Omental fat pad (tissue), 4 donors: Measurements from ENCODE around the gene GCNA. TPM values are rescaled to one million over a fixed set of nuclear protein-coding genes. Genes with fewer than 3 reads are reported as not detected.

Source experiments
- ATAC-seq: fragments of 150-250 bp; one replicate; pipeline ENCODE4 v1.9.1; 2016; ENCODE audit warnings: mild to moderate bottlenecking, moderate library complexity; ENCODE audit not compliant: low FRiP score
- DNase-seq: peaks from one replicate; pipeline ENCODE4 v3.0.0-alpha.2; 2019; ENCODE audit warnings: low spot score
- total RNA-seq, 4 donors: library from RNA; depleted of rRNA; stranded (reverse); fragments of >200 nt; gene quantifications; one replicate each; pipeline ENCODE4 v1.1.0, GENCODE V29; 2016
- TF ChIP-seq, protein P1 (sequence below), 3 donors: fragments of 450-650 bp; IDR thresholded peaks; one replicate each; pipeline ENCODE4 v1.5.1; 2016 to 2017; ENCODE audit warnings: antibody characterized with exemption in 3 of 3, mild to moderate bottlenecking in 3 of 3, moderate library complexity in 2 of 3

Gene GCNA
- total RNA-seq, 4 donors from 2014 or later: 2.8 to 6.3 (median 4.2) TPM

DNA sequence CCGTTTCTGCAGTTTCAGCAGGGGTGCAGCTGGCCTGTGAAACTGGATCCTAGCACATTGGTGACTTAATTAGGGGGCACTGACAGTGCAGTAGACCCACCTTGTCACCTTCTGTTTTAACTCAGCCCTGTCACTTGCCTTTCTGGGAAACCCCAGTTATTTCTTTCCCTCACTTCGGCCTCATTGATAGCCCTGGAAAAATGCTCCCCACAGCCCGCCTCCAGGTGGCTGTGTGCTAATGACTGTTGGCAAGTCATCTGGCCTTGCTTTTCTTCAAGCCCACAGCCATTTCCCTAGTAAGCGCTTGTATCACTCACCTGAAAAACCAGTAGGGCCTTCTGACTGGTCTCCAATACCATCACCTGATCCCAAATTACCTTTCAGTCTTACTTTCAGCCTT lies 36.8 kb downstream of the GCNA start:
- TF ChIP-seq, protein P1, sequence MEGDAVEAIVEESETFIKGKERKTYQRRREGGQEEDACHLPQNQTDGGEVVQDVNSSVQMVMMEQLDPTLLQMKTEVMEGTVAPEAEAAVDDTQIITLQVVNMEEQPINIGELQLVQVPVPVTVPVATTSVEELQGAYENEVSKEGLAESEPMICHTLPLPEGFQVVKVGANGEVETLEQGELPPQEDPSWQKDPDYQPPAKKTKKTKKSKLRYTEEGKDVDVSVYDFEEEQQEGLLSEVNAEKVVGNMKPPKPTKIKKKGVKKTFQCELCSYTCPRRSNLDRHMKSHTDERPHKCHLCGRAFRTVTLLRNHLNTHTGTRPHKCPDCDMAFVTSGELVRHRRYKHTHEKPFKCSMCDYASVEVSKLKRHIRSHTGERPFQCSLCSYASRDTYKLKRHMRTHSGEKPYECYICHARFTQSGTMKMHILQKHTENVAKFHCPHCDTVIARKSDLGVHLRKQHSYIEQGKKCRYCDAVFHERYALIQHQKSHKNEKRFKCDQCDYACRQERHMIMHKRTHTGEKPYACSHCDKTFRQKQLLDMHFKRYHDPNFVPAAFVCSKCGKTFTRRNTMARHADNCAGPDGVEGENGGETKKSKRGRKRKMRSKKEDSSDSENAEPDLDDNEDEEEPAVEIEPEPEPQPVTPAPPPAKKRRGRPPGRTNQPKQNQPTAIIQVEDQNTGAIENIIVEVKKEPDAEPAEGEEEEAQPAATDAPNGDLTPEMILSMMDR (IDR thresholded peaks at IDR 0.05): no peak
- ATAC-seq: no peak
- no peak for DNase-seq

DNA sequence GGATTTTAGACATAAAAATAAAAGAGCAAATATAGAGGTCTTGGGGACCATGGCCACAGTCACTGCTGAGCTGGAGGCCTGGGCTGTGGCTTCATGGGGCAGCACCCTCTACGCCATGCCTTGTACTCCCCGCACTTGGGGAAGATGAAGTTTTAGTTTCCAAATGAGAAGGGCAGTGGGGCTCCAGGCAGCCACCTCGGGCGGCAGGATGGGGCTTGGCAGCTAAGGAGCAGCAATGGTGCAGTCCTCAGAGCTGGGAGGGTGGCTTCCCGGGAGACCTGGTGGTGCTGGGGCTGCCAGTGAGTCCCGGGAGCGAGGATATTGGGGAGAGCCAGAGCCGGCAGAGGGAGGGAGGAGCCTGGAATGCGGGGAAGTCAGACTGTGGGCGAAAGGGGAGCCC lies 37.7 kb downstream of the GCNA start:
- DNase-seq (no peak), ATAC-seq (no peak)
- TF ChIP-seq, protein P1 (IDR thresholded peaks at IDR 0.05): no peak

GRCh38 chrX:71616672-71617529 lies 38.7 kb downstream of the GCNA start:
- no peak for DNase-seq
- ATAC-seq: no peak
- TF ChIP-seq, protein P1 (IDR thresholded peaks at IDR 0.05): no peak

DNA sequence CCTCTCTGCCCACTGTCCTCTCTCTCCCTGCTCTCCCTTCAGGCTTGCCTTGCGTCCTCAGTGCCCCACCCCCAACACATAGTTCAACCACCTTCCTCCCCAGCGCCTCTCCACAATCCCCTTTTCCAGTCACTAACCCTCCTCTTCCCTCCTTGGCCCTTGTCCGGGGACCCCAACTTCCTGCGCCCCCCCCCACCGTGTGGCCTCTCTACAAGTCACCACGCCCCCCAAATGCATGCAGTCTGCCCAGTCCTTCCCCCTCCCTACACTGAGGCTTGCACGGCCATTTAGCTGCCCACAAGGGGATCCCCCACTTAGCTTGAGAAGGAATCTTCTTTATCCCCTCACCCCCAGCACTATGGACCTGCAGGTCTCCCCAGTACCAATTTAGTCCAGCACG lies 39.5 kb downstream of the GCNA start:
- no peak for ATAC-seq
- TF ChIP-seq, protein P1 (IDR thresholded peaks at IDR 0.05): no peak
- DNase-seq: no peak

- TF ChIP-seq, protein P1 (IDR thresholded peaks at IDR 0.05): no peak
- DNase-seq (no peak), ATAC-seq (no peak)
These were observed 40.1 kb downstream of the GCNA start, which contains the start of gene CXCR3 for GRCh38 chrX:71618303-71618721. TSS of gene CXCR3 (minus strand) at chrX:71618511. CDS start at chrX:71618449, 62 bp downstream.

DNA sequence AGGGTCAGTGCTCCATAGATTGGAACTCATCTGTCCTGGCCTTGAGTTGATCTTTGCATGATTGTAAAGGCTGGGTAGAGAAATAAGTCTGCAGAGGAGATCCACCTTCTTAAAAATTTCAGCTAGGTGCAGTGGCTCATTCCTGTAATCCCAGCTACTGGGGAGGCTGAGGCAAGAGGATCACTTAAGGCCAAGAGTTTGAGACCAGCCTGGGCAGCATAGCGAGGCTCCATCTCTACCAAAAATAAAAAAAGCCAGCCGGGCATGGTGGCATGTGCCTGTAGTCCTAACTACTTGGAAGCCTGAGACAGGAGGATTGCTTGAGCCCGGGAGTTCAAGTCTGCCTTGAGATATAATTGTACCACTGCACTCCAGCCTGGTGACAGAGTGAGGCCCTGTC lies 40.5 kb downstream of the GCNA start:
- DNase-seq (no peak), ATAC-seq (no peak)
- TF ChIP-seq, protein P1 (IDR thresholded peaks at IDR 0.05): no peak

GRCh38 chrX:71619193-71619592 lies 41.0 kb downstream of the GCNA start:
- no peak for DNase-seq
- ATAC-seq: no peak
- TF ChIP-seq, protein P1 (IDR thresholded peaks at IDR 0.05): no peak
